Activated T-helper 17 cell treated with anti-CD3 and anti-CD28 coated beads, Interleukin-2, amount 50 U/mL, for 72 hours (primary cell): ENCODE measurements around the gene KSR1. TPM values are rescaled to one million over a fixed set of nuclear protein-coding genes. Genes with fewer than 3 reads are reported as not detected.
A peak's percentile ranks its signal among the peaks of the same experiment; 100 is the strongest.
"Not testable (repeated sequence)": the region's sequence is repeated elsewhere in the genome, so short reads cannot be mapped to it uniquely, and the experiment has no call there.

Source experiments
- ATAC-seq: fragments of 150-1000 bp; cut with Tn5 transposase; replicated peaks from 2 replicates; pipeline ENCODE4 v1.10.0; 2021; ENCODE audit warnings: mild to moderate bottlenecking, moderate library complexity
- H3K27ac Mint-ChIP-seq: one replicate; pipeline ENCODE4 v1.8.0; 2022; ENCODE audit warnings: mixed read lengths
- H3K27me3 Mint-ChIP-seq: one replicate; pipeline ENCODE4 v1.8.0; 2022; ENCODE audit warnings: mixed read lengths
- H3K36me3 Mint-ChIP-seq: one replicate; pipeline ENCODE4 v1.8.0; 2022; ENCODE audit warnings: low read depth, mild to moderate bottlenecking, mixed read lengths
- H3K4me1 Mint-ChIP-seq: one replicate; pipeline ENCODE4 v1.8.0; 2022; ENCODE audit warnings: mixed read lengths
- H3K4me3 Mint-ChIP-seq: one replicate; pipeline ENCODE4 v1.8.0; 2022; ENCODE audit warnings: mild to moderate bottlenecking, mixed read lengths
- H3K9me3 Mint-ChIP-seq: one replicate; pipeline ENCODE4 v1.8.0; 2022; ENCODE audit warnings: mixed read lengths
- total RNA-seq, 2 donors: library from RNA; stranded (reverse); gene quantifications; one replicate each; pipeline ENCODE4 v1.2.3, GENCODE V29; 2022

Gene KSR1
- total RNA-seq, 2 donors from 2014 or later, result 46.1 to 52.6 TPM

DNA sequence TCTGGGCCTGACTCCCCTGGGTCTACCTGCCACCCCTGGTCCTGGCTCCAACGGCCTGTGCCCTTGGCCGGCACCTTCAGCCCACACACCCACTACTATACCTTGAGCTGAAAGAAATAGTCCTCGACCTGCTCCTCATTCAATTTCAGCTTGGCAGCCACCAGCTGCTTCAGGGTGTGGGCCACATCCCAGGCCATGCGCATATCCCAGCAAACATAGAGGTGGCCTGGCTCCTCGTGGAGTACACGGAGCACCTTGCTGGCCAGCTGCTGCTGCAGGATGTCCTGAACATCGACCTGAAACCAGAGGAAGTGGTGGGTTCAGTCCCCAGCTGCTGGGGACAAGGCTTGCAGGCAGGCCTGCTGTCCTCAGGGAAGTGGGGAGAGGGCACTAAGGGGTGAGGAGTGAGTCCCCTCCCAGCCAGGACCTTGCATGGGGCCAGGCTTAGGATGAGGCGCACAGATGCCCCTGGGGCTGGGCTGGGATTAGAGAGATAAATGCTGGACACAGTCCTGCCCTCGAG is 197.3 kb downstream of the KSR1 start:
- not testable (repeated sequence) for H3K4me1 Mint-ChIP-seq, H3K4me3 Mint-ChIP-seq, H3K27ac Mint-ChIP-seq

DNA sequence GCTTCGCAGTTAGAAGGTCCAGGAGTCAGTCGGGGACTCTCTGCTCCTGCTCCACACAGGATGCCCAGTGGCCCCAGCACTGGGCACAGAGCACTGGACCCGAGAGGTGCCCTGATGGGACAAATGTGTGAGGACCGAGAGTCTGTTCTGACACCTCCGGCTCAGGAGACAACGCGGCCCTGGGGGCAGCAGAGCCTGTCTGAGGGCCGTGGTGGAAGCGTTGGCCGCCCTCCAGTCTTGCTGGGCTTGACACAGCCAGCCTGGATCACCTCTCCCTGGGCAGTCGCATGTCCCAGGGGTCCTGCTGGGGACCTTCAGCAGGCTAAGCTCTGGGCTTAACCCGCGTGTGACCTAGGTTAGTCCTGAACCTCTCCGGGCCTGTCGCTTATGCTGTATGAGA is 197.9 kb downstream of the KSR1 start:
- no peak for ATAC-seq

More for the DNA sequence above, 197.3 kb downstream of the KSR1 start:
- H3K9me3 Mint-ChIP-seq, H3K27me3 Mint-ChIP-seq, H3K36me3 Mint-ChIP-seq, ATAC-seq: not testable (repeated sequence)

DNA sequence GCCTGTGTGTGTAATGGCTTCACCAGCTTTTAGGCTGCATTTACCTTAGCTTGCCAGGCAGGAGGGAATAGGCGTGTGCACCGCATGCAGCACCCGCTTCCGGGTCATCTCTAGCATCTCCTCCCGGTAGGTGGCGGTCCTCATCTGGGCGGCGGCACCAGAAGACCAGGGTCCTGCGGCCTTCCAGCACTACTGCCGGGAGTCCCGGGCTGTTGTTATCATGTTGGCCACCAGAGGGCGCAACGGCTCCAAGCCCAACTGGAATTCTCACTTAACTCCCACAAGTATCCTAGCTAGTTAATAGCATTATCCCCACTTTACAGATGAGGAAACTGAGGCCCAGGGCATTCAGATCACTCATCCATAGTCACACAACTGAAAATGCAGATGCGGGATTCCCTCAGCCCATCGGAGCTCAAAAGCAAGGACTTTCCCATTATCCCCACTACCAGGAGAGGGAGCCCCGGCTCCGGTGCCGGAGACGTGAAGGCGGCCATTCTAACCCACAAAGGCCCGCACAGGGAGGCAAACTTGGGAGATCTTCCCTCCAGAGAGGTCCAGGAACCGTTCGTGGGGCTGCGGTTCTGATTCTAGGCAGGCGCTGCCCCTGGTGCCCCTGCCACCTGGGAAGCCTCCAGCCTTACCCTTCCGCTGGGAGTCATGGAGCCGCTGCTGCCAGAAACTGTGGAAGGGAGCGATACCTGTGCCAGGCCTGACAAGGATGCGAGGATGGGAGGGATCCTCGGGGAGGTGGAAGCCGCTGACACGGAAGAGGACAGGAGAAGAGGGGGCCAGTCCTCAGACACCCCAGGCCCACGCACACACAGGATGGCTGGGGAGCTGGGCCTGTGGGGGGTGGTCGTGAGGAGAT is 198.6 kb downstream of the KSR1 start:
- H3K9me3 Mint-ChIP-seq, result no peaks in the 10 kb centered on the region
- H3K27me3 Mint-ChIP-seq, result no peaks in the 10 kb centered on the region
- H3K4me1 Mint-ChIP-seq, result peaks cover 9% of the 10 kb centered on the region
- peak; percentile 71 for ATAC-seq
- H3K4me3 Mint-ChIP-seq, result no peak overlapping the region
- H3K36me3 Mint-ChIP-seq, result no peaks in the 10 kb centered on the region
- H3K27ac Mint-ChIP-seq, result no peak overlapping the region

More for the DNA sequence above, 197.9 kb downstream of the KSR1 start:
- Mint-ChIP-seq H3K9me3 (no peaks in the 10 kb centered on the region), H3K36me3 (no peaks in the 10 kb centered on the region), H3K4me1 (peaks cover 9% of the 10 kb centered on the region), H3K27ac (no peak overlapping the region), H3K27me3 (no peaks in the 10 kb centered on the region), H3K4me3 (no peak overlapping the region)

DNA sequence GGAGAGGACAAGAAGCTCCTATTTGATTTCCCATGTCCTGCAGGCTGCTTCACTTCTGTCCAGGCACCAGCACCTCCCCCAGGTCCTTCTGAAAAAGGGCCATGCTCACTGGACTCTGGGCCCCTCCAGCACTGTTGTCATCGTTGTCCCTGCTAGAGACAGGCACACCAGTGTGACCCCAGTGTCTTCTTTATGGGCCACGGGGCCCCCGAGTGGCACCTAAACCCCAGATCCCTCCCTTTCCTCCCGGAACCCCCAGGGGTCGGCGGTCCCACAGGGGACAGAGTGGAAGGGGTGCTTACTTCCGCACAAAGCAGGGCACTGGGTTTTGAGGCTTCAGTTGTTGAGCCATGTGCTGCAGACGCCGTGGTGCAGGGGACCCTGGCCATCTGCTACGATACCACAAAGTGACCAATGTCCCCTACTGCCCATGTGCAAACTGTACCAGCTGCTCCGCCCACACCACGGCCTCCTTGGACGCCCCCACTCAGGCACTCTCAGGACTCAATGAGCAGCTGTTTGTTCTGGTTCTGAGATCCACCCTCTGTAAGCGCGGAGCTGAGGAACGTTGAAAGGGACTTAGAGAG is 199.4 kb downstream of the KSR1 start:
- not testable (repeated sequence) for H3K4me3 Mint-ChIP-seq, H3K4me1 Mint-ChIP-seq, H3K36me3 Mint-ChIP-seq, H3K27ac Mint-ChIP-seq, ATAC-seq, H3K9me3 Mint-ChIP-seq, H3K27me3 Mint-ChIP-seq

- H3K4me3 Mint-ChIP-seq, H3K4me1 Mint-ChIP-seq, H3K36me3 Mint-ChIP-seq, ATAC-seq, H3K27me3 Mint-ChIP-seq, H3K9me3 Mint-ChIP-seq, H3K27ac Mint-ChIP-seq: not testable (repeated sequence)
These were observed 200.4 kb downstream of the KSR1 start for GRCh38 chr17:27656620-27657019.

DNA sequence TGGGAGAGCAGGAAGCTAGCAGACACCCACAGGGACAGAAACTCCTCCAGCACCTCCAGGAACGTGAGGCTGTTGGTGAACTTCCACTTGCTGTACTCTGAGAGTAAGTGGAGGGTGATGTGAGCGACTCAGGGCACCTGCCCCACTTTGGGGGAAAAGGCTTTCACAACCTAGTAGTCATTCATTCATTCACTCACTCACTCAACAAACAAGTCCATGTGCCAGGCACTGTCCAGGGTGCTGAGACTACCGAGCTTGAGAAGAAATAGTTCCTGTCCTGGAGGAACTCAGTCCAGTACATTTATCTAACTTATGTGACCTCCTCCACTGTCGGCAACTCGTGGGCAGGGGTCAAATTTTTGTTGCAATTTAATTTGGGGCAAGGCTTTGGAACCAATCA is 201.4 kb downstream of the KSR1 start:
- Mint-ChIP-seq H3K4me1 (peaks cover 6% of the 10 kb centered on the region), H3K4me3 (no peak overlapping the region), H3K9me3 (no peaks in the 10 kb centered on the region), H3K27ac (no peak overlapping the region), H3K27me3 (no peaks in the 10 kb centered on the region), H3K36me3 (no peaks in the 10 kb centered on the region)
- no peak for ATAC-seq

GRCh38 chr17:27659683-27660082 is 203.4 kb downstream of the KSR1 start:
- no peaks in the 10 kb centered on the region for H3K27me3 Mint-ChIP-seq
- no peak overlapping the region for H3K4me3 Mint-ChIP-seq
- no peak for ATAC-seq
- no peak overlapping the region for H3K27ac Mint-ChIP-seq
- peaks cover 2% of the 10 kb centered on the region for H3K4me1 Mint-ChIP-seq
- no peaks in the 10 kb centered on the region for H3K9me3 Mint-ChIP-seq
- no peaks in the 10 kb centered on the region for H3K36me3 Mint-ChIP-seq

- Mint-ChIP-seq H3K27ac (no peak overlapping the region), H3K9me3 (no peaks in the 10 kb centered on the region), H3K27me3 (no peaks in the 10 kb centered on the region), H3K4me1 (no peaks in the 10 kb centered on the region), H3K4me3 (no peak overlapping the region), H3K36me3 (no peaks in the 10 kb centered on the region)
- ATAC-seq, result no peak
These were observed 204.2 kb downstream of the KSR1 start for GRCh38 chr17:27660436-27660835.

- Mint-ChIP-seq H3K27me3 (no peaks in the 10 kb centered on the region), H3K36me3 (no peaks in the 10 kb centered on the region), H3K27ac (no peak overlapping the region), H3K4me1 (no peaks in the 10 kb centered on the region), H3K9me3 (no peaks in the 10 kb centered on the region), H3K4me3 (no peak overlapping the region)
- no peak for ATAC-seq
These were observed 207.8 kb downstream of the KSR1 start for GRCh38 chr17:27663936-27664605.

DNA sequence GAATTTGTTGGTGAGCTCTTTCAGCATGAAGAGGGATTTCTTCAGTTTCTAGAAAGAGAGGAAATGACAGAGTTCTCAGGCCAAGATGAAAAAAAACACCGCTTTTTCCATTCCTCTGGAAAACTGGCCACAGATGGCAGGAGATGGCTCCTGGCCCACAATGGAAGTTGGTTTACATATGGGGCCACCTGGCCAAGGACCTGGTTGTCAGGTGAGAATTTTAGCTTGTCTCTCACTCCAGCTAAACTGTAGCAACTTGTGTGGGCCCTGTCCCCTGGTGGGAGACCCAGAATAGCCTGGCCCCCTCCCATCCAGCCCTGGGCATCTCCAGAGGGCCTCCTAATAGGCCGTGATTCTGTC is 208.3 kb downstream of the KSR1 start:
- Mint-ChIP-seq H3K27me3 (no peaks in the 10 kb centered on the region), H3K36me3 (no peaks in the 10 kb centered on the region), H3K9me3 (no peaks in the 10 kb centered on the region), H3K4me3 (no peak overlapping the region), H3K4me1 (no peaks in the 10 kb centered on the region), H3K27ac (no peak overlapping the region)
- no peak for ATAC-seq

DNA sequence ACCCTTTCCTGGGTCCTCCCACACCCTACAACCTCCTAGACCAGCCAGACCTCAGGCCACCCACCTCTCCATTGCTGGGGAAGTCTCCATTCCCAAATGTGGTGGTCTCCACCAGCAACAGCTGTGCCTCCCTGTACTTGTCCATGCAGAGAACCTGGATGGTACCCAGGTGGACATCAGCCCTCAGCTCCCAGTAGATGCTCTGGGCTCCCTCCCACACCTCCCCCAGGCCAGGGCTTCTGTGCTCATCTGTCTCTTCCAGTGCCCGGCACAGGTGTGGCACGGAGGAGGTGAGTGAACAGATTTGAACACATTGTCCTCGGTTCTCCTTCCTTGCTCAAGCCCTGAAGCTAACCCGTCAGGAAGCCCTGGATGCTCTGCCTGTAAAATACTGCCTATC is 209.3 kb downstream of the KSR1 start:
- no peaks in the 10 kb centered on the region for H3K9me3 Mint-ChIP-seq
- H3K4me3 Mint-ChIP-seq, result no peak overlapping the region
- no peaks in the 10 kb centered on the region for H3K27me3 Mint-ChIP-seq
- H3K36me3 Mint-ChIP-seq, result no peaks in the 10 kb centered on the region
- H3K4me1 Mint-ChIP-seq, result no peaks in the 10 kb centered on the region
- no peak overlapping the region for H3K27ac Mint-ChIP-seq
- ATAC-seq, result no peak

DNA sequence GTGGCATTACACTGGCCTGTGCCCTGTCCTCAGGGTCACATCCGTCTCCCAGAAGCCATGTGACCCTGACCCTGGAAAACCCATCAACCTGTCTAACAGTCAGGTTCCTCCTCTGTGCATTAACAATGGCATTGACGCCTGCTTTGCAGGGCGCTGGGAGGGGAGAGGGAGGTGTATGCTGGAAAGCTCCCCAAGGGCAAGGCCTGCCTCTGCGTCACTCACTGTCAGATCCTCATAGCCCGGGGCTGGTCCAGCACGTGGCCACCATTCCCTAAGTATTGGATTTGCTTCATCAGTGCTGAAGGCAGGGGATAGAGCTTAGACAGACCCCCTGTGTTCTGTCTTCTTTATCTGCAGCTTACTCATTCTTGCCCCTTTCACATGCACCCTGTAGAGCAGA is 210.0 kb downstream of the KSR1 start:
- not testable (repeated sequence) for H3K9me3 Mint-ChIP-seq, H3K4me1 Mint-ChIP-seq, H3K27me3 Mint-ChIP-seq, H3K36me3 Mint-ChIP-seq, H3K27ac Mint-ChIP-seq, ATAC-seq, H3K4me3 Mint-ChIP-seq

DNA sequence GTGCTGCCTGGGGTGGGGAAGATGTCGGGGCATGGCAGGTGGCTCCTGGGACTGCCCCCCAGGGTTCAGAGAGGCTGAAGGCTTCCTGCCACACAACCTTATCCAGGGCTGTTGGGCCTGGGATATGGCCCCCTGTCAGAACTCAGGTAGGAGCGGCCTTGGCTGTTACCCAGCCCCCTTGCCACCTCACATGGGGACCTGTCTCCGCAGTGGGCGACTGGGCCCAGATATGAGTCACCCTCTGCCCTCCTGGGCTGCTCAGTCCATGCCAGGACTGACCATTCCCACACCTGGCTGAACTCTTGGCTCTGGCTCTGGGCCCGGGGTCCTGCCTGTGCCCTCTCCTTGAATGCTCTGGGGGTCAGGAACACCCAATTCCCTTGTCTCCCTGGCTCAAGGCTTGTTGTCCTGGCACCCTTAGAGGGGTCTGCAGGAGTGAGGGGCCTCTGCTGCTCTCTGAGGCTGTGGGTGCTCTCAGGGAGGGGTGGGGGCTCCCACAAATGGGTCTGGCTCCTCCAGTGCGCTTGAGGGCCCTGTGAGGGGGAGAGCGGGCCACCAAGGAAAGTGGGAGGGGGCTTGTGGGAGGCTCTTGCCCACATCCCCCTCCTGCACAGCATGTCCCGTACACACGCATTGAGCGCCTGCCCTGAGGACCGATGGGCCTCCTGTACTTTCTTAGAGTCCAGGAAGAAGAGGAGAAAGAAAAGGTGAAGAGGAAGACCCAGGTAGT is 210.7 kb downstream of the KSR1 start:
- Mint-ChIP-seq H3K27ac (no peak overlapping the region), H3K27me3 (no peaks in the 10 kb centered on the region), H3K4me3 (no peak overlapping the region), H3K9me3 (no peaks in the 10 kb centered on the region), H3K4me1 (no peaks in the 10 kb centered on the region), H3K36me3 (no peaks in the 10 kb centered on the region)
- no peak for ATAC-seq

- H3K36me3 Mint-ChIP-seq, result no peaks in the 10 kb centered on the region
- H3K4me1 Mint-ChIP-seq, result no peaks in the 10 kb centered on the region
- no peaks in the 10 kb centered on the region for H3K9me3 Mint-ChIP-seq
- no peak overlapping the region for H3K27ac Mint-ChIP-seq
- H3K27me3 Mint-ChIP-seq, result no peaks in the 10 kb centered on the region
- ATAC-seq, result no peak
- no peak overlapping the region for H3K4me3 Mint-ChIP-seq
These were observed 211.6 kb downstream of the KSR1 start for GRCh38 chr17:27667656-27668487.
